H7 (cell line): ENCODE measurements around the gene ATP6V0D1. TPM values are rescaled to one million over a fixed set of nuclear protein-coding genes. Genes with fewer than 3 reads are reported as not detected.
"Not testable (repeated sequence)": the region's sequence is repeated elsewhere in the genome, so short reads cannot be mapped to it uniquely, and the experiment has no call there.

Source experiments
- DNase-seq: peaks from one replicate; pipeline ENCODE4 v3.0.0; 2012
- H3K27me3 ChIP-seq: 2 replicates; pipeline ENCODE4 v1.6.0; 2011; ENCODE audit warnings: mild to moderate bottlenecking, low read length; ENCODE audit not compliant: control insufficient read depth, insufficient read depth
- H3K36me3 ChIP-seq: replicated peaks from 2 replicates; pipeline ENCODE4 v1.5.1; 2011; ENCODE audit warnings: low read length; ENCODE audit not compliant: control insufficient read depth, insufficient read depth
- H3K4me3 ChIP-seq: 2 replicates; pipeline ENCODE4 v1.5.1; 2011; ENCODE audit warnings: low read depth, mild to moderate bottlenecking, control low read depth, low read length, moderate library complexity; ENCODE audit not compliant: insufficient read depth
- total RNA-seq: library from RNA; depleted of rRNA; stranded (reverse); fragments of >200 nt; shearing (Covaris generic); gene quantifications from 2 replicates; pipeline ENCODE4 v1.2.3, GENCODE V29; 2014

ATP6V0D1 gene
- total RNA-seq, 1 experiment from 2014 or later = 76.9 TPM

- no peak overlapping the region for H3K4me3 ChIP-seq
- peaks cover 2% of the 10 kb centered on the region; the same call in 1 of the 2 replicates for H3K27me3 ChIP-seq
- no peak for DNase-seq
- no peaks in the 10 kb centered on the region for H3K36me3 ChIP-seq
Measured at GRCh38 chr16:67516296-67517154, 35.6 kb upstream of the ATP6V0D1 start.

- DNase-seq = peak; percentile 80
- Histone ChIP-seq H3K27me3 (peaks cover 2% of the 10 kb centered on the region; the same call in 1 of the 2 replicates), H3K4me3 (no peak overlapping the region), H3K36me3 (no peaks in the 10 kb centered on the region)
Measured at GRCh38 chr16:67514382-67514828, 33.4 kb upstream of the ATP6V0D1 start.

GRCh38 chr16:67513892-67514291 lies 32.9 kb upstream of the ATP6V0D1 start:
- peak; percentile 36 for DNase-seq
- H3K4me3 ChIP-seq, H3K27me3 ChIP-seq, H3K36me3 ChIP-seq: not testable (repeated sequence)

GRCh38 chr16:67509016-67509415 lies 28.1 kb upstream of the ATP6V0D1 start:
- no peak for DNase-seq
- no peaks in the 10 kb centered on the region; the same call in none of the 2 replicates for H3K27me3 ChIP-seq
- H3K4me3 ChIP-seq = no peak overlapping the region
- H3K36me3 ChIP-seq = no peaks in the 10 kb centered on the region

GRCh38 chr16:67506468-67506867 lies 25.5 kb upstream of the ATP6V0D1 start:
- no peaks in the 10 kb centered on the region; the same call in none of the 2 replicates for H3K27me3 ChIP-seq
- H3K36me3 ChIP-seq = no peaks in the 10 kb centered on the region
- peak; percentile 66 for DNase-seq
- no peak overlapping the region for H3K4me3 ChIP-seq

- DNase-seq = peak; percentile 18
- Histone ChIP-seq H3K4me3 (no peak overlapping the region), H3K36me3 (no peaks in the 10 kb centered on the region), H3K27me3 (no peaks in the 10 kb centered on the region; the same call in none of the 2 replicates)
Measured at GRCh38 chr16:67504031-67505021, 23.4 kb upstream of the ATP6V0D1 start.

- DNase-seq = peak; percentile 9
- peaks cover 3% of the 10 kb centered on the region for H3K27me3 ChIP-seq
- no peak overlapping the region for H3K4me3 ChIP-seq
- H3K36me3 ChIP-seq = no peaks in the 10 kb centered on the region
Measured at GRCh38 chr16:67499106-67499505, 18.1 kb upstream of the ATP6V0D1 start.

- H3K4me3 ChIP-seq = no peak overlapping the region
- DNase-seq = no peak
- H3K36me3 ChIP-seq = no peaks in the 10 kb centered on the region
- H3K27me3 ChIP-seq = peaks cover 47% of the 10 kb centered on the region
Measured at GRCh38 chr16:67490335-67491096, 9.6 kb upstream of the ATP6V0D1 start.

GRCh38 chr16:67489401-67490083 lies 8.6 kb upstream of the ATP6V0D1 start:
- H3K36me3 ChIP-seq = no peaks in the 10 kb centered on the region
- DNase-seq = no peak
- no peak overlapping the region for H3K4me3 ChIP-seq
- peaks cover 47% of the 10 kb centered on the region for H3K27me3 ChIP-seq

- DNase-seq, H3K36me3 ChIP-seq: not testable (repeated sequence)
- H3K27me3 ChIP-seq = peaks cover 42% of the 10 kb centered on the region
Measured at GRCh38 chr16:67487561-67487960, 6.6 kb upstream of the ATP6V0D1 start.

GRCh38 chr16:67486805-67487204 lies 5.8 kb upstream of the ATP6V0D1 start:
- no peak overlapping the region for H3K4me3 ChIP-seq
- H3K27me3 ChIP-seq = peaks cover 39% of the 10 kb centered on the region
- H3K36me3 ChIP-seq = no peaks in the 10 kb centered on the region
- DNase-seq = no peak

More at GRCh38 chr16:67487561-67487960, 6.6 kb upstream of the ATP6V0D1 start:
- H3K4me3 ChIP-seq = not testable (repeated sequence)

- no peak for DNase-seq
- Histone ChIP-seq H3K27me3 (peaks cover 20% of the 10 kb centered on the region), H3K36me3 (no peaks in the 10 kb centered on the region), H3K4me3 (no peak overlapping the region)
Measured at GRCh38 chr16:67483731-67484525, 3.0 kb upstream of the ATP6V0D1 start.

GRCh38 chr16:67483150-67483549 lies 2.2 kb upstream of the ATP6V0D1 start, which contains the start of gene AGRP:
Gene AGRP, minus strand, starts transcription at chr16:67483547. Its CDS starts 149 bp downstream, at chr16:67483398.
- Histone ChIP-seq H3K36me3 (no peaks in the 10 kb centered on the region), H3K27me3 (peaks cover 18% of the 10 kb centered on the region), H3K4me3 (no peak within 1 kb of the TSS)
- no peak for DNase-seq
